Mesodermal cell (in vitro differentiated cells): ENCODE measurements around the gene GREB1L.

Experiments used
- H3K27ac ChIP-seq: 2 replicates; pipeline ENCODE4 v1.7.0; 2013; ENCODE audit warnings: mild to moderate bottlenecking, low read depth, low read length, moderate library complexity; ENCODE audit not compliant: severe bottlenecking
- H3K36me3 ChIP-seq: 2 replicates; pipeline ENCODE4 v1.7.1; 2013; ENCODE audit warnings: mild to moderate bottlenecking, low read length, moderate library complexity; ENCODE audit not compliant: control insufficient read depth, insufficient read depth
- H3K4me1 ChIP-seq: one replicate; pipeline ENCODE4 v1.7.1; 2013; ENCODE audit warnings: mild to moderate bottlenecking, low read length; ENCODE audit not compliant: insufficient read depth, control insufficient read depth, poor library complexity, severe bottlenecking
- H3K4me3 ChIP-seq: 2 replicates; pipeline ENCODE4 v1.7.0; 2013; ENCODE audit warnings: low read length, control low read depth, mild to moderate bottlenecking; ENCODE audit not compliant: insufficient read depth, poor library complexity, severe bottlenecking; ENCODE audit errors: extremely low read depth
- H3K9me3 ChIP-seq: 2 replicates; pipeline ENCODE4 v1.7.1; 2013; ENCODE audit warnings: mild to moderate bottlenecking, low read length, moderate library complexity; ENCODE audit not compliant: control insufficient read depth
- WGBS, 2 experiments: methylation state at CpG; one replicate each; pipeline ENCODE4 v1.1.5; 2013; ENCODE audit warnings: missing lambda C conversion rate in 2 of 2; ENCODE audit not compliant: insufficient coverage in 2 of 2; 5-methylcytosine and 5-hydroxymethylcytosine counted together

GREB1L gene

GRCh38 chr18:21321711-21322110 is 79.7 kb downstream of the GREB1L start:
- WGBS, 2 experiments, result no CpG with 5 or more reads among the region's 3 CpGs
- Histone ChIP-seq H3K36me3 (no peaks in the 10 kb centered on the region), H3K4me3 (no peak overlapping the region), H3K27ac (no peak overlapping the region), H3K4me1 (no peaks in the 10 kb centered on the region), H3K9me3 (peaks cover 3% of the 10 kb centered on the region)

- Histone ChIP-seq H3K27ac (no peak overlapping the region), H3K4me1 (peaks cover 17% of the 10 kb centered on the region), H3K9me3 (no peaks in the 10 kb centered on the region), H3K36me3 (no peaks in the 10 kb centered on the region), H3K4me3 (no peak overlapping the region)
- 67 to 79% methylated on average over 3 of the region's 3 CpGs for WGBS, 2 experiments
Measured at GRCh38 chr18:21327101-21327500, 85.1 kb downstream of the GREB1L start.

GRCh38 chr18:21330122-21330701 is 88.2 kb downstream of the GREB1L start:
- Histone ChIP-seq H3K9me3 (no peaks in the 10 kb centered on the region), H3K4me1 (peaks cover 17% of the 10 kb centered on the region), H3K36me3 (no peaks in the 10 kb centered on the region), H3K27ac (peak overlapping the region; percentile 33), H3K4me3 (no peak overlapping the region)
- WGBS, 2 experiments, result 75 to 77% methylated on average over 6 of the region's 6 CpGs

- H3K4me1 ChIP-seq, result peaks cover 17% of the 10 kb centered on the region
- WGBS, 2 experiments, result 71 to 86% methylated on average over 1 to 2 of the region's 2 CpGs
- H3K4me3 ChIP-seq, result no peak overlapping the region
- no peaks in the 10 kb centered on the region for H3K9me3 ChIP-seq
- no peak overlapping the region for H3K27ac ChIP-seq
- H3K36me3 ChIP-seq, result no peaks in the 10 kb centered on the region
Measured at GRCh38 chr18:21331065-21331464, 89.0 kb downstream of the GREB1L start.

GRCh38 chr18:21335927-21336488 is 94.0 kb downstream of the GREB1L start:
- Histone ChIP-seq H3K27ac (no peak overlapping the region), H3K36me3 (no peaks in the 10 kb centered on the region), H3K4me3 (no peak overlapping the region), H3K9me3 (no peaks in the 10 kb centered on the region), H3K4me1 (peaks cover under 1% of the 10 kb centered on the region)
- WGBS, 2 experiments, result 83% methylated on average over 3 of the region's 5 CpGs; no CpG with 5 or more reads in 1 of the 2 experiments

- no peaks in the 10 kb centered on the region for H3K4me1 ChIP-seq
- no peaks in the 10 kb centered on the region for H3K9me3 ChIP-seq
- H3K36me3 ChIP-seq, result no peaks in the 10 kb centered on the region
- H3K27ac ChIP-seq, result no peak overlapping the region
- no peak overlapping the region for H3K4me3 ChIP-seq
- no CpG with 5 or more reads among the region's 2 CpGs for WGBS, 2 experiments
Measured at GRCh38 chr18:21336846-21337245, 94.8 kb downstream of the GREB1L start.

- Histone ChIP-seq H3K9me3 (no peaks in the 10 kb centered on the region), H3K4me1 (peaks cover 12% of the 10 kb centered on the region), H3K36me3 (no peaks in the 10 kb centered on the region), H3K27ac (no peak overlapping the region), H3K4me3 (no peak overlapping the region)
- 80 to 90% methylated on average over 1 to 2 of the region's 2 CpGs for WGBS, 2 experiments
Measured at GRCh38 chr18:21341141-21341540, 99.1 kb downstream of the GREB1L start.

GRCh38 chr18:21342372-21342771 is 100.3 kb downstream of the GREB1L start:
- H3K27ac ChIP-seq, result no peak overlapping the region
- no peak overlapping the region for H3K4me3 ChIP-seq
- WGBS, 2 experiments, result 40% methylated on average over 1 of the region's 1 CpG; no CpG with 5 or more reads in 1 of the 2 experiments
- no peaks in the 10 kb centered on the region for H3K9me3 ChIP-seq
- no peaks in the 10 kb centered on the region for H3K36me3 ChIP-seq
- H3K4me1 ChIP-seq, result peaks cover 12% of the 10 kb centered on the region

- Histone ChIP-seq H3K4me1 (peaks cover 12% of the 10 kb centered on the region), H3K36me3 (peaks cover 3% of the 10 kb centered on the region), H3K4me3 (no peak overlapping the region), H3K27ac (no peak overlapping the region), H3K9me3 (no peaks in the 10 kb centered on the region)
- 67 to 100% methylated on average over 1 of the region's 1 CpG for WGBS, 2 experiments
Measured at GRCh38 chr18:21344860-21345259, 102.8 kb downstream of the GREB1L start.

- Histone ChIP-seq H3K4me1 (peaks cover 12% of the 10 kb centered on the region), H3K9me3 (no peaks in the 10 kb centered on the region), H3K27ac (peak overlapping the region; percentile 39), H3K4me3 (no peak overlapping the region), H3K36me3 (peaks cover 3% of the 10 kb centered on the region)
- WGBS, 2 experiments, result 83 to 92% methylated on average over 4 to 7 of the region's 7 CpGs
Measured at GRCh38 chr18:21345840-21346239, 103.8 kb downstream of the GREB1L start.

- Histone ChIP-seq H3K9me3 (no peaks in the 10 kb centered on the region), H3K4me3 (no peak overlapping the region), H3K4me1 (peaks cover 14% of the 10 kb centered on the region), H3K36me3 (no peaks in the 10 kb centered on the region), H3K27ac (no peak overlapping the region)
Measured at GRCh38 chr18:21359746-21360145, 117.7 kb downstream of the GREB1L start.
